Ecto neural progenitor cell (in vitro differentiated cells): ENCODE results near the gene BMP5.
"Not testable (repeated sequence)": the region's sequence is repeated elsewhere in the genome, so short reads cannot be mapped to it uniquely, and the experiment has no call there.

Experiments
- DNase-seq: peaks from one replicate; pipeline ENCODE4 v3.0.0-alpha.2; 2018; ENCODE audit warnings: low spot score

Gene BMP5

GRCh38 chr6:55875400-55875799 lies at the start of gene BMP5:
Gene BMP5, minus strand, starts transcription at chr6:55875590. Its CDS starts 725 bp downstream, at chr6:55874865.
- no peak for DNase-seq

GRCh38 chr6:55922406-55922805 lies 47.0 kb upstream of the BMP5 start:
- DNase-seq: no peak

- DNase-seq: no peak
Observed at GRCh38 chr6:55919716-55920308, 44.4 kb upstream of the BMP5 start.

- no peak for DNase-seq
Observed at GRCh38 chr6:55918639-55919038, 43.2 kb upstream of the BMP5 start.

GRCh38 chr6:55917751-55918415 lies 42.5 kb upstream of the BMP5 start:
- no peak for DNase-seq

- DNase-seq: no peak
Observed at GRCh38 chr6:55916188-55916587, 40.8 kb upstream of the BMP5 start.

GRCh38 chr6:55913228-55914195 lies 38.1 kb upstream of the BMP5 start:
- no peak for DNase-seq

GRCh38 chr6:55910466-55910865 lies 35.1 kb upstream of the BMP5 start:
- not testable (repeated sequence) for DNase-seq

GRCh38 chr6:55909911-55910310 lies 34.5 kb upstream of the BMP5 start:
- DNase-seq: not testable (repeated sequence)

- no peak for DNase-seq
Observed at GRCh38 chr6:55902796-55903195, 27.4 kb upstream of the BMP5 start.

- DNase-seq: no peak
Observed at GRCh38 chr6:55901765-55902270, 26.4 kb upstream of the BMP5 start.

GRCh38 chr6:55898342-55898741 lies 23.0 kb upstream of the BMP5 start:
- no peak for DNase-seq

- DNase-seq: no peak
Observed at GRCh38 chr6:55897346-55897745, 22.0 kb upstream of the BMP5 start.

- no peak for DNase-seq
Observed at GRCh38 chr6:55895972-55896730, 20.8 kb upstream of the BMP5 start.

- DNase-seq: no peak
Observed at GRCh38 chr6:55892749-55893357, 17.5 kb upstream of the BMP5 start.

- no peak for DNase-seq
Observed at GRCh38 chr6:55888917-55889316, 13.5 kb upstream of the BMP5 start.

GRCh38 chr6:55886185-55886836 lies 10.9 kb upstream of the BMP5 start:
- no peak for DNase-seq

- DNase-seq: no peak
Observed at GRCh38 chr6:55882718-55883569, 7.6 kb upstream of the BMP5 start.

GRCh38 chr6:55877283-55877682 lies 1.9 kb upstream of the BMP5 start:
- no peak for DNase-seq

GRCh38 chr6:55874316-55874715 lies 1.1 kb downstream of the BMP5 start:
- DNase-seq: no peak
